Measurements from ENCODE around the gene SLC2A9.
"Not testable (repeated sequence)": the region's sequence is repeated elsewhere in the genome, so short reads cannot be mapped to it uniquely, and the experiment has no call there.

The SLC2A9 gene

DNA sequence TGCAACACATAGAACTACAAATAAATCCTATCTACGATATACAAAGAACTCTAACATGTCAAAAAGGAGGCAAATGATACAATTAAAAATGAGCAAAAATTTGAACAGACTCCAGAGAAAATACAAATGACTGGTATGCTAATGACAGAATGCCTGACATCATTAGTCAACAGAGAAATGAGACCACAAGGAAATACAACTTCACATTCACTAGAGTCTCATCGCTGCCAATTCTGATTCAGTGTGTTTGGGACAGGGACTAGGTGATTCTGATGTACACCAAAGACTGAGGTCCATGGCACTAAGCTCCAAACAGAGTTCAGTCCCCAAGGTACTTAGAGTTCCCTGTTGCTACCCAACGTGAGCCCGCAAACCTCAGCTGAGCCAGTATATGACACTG is 23.4 kb downstream of the SLC2A9 start:
- DNase-seq (ENCODE audit: low spot score), result no peak

DNA sequence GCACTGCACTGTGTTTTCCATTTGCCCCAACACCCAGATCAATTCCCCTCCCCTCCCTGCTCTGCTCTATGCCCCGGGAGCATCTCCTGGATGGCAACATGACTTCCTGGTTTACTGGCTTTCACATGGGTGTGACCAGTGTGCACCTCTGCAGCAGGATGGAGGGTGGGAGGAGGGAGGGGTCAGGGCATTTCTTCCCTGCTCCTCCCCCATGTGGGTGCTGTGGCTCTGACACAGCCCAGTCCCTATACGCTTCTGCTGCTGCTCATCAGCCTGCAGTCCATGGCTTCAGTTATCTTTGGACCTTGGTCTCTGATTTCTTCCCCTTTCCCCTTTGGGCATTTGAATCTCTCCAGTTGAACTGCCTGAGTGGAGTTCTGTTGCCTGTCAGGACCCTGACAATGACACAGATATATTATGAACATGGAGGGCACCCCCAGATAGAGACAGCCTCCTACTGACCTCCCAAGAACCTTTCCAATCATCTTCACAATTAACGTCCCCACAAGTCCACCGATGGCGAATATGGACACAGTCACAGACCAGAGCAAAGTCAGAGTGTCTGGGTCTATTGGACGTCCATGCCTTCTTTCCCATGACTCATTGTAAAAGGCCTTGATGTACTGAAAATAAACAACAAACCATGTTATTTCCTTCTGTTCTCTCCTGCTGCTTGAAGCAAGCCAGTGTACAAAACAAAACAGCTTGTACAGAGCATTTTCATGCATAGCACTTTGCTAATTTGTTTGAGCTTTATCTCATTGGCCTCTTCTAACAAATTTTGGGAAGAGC is 24.8 kb downstream of the SLC2A9 start:
- DNase-seq (ENCODE audit: low spot score), result no peak

DNA sequence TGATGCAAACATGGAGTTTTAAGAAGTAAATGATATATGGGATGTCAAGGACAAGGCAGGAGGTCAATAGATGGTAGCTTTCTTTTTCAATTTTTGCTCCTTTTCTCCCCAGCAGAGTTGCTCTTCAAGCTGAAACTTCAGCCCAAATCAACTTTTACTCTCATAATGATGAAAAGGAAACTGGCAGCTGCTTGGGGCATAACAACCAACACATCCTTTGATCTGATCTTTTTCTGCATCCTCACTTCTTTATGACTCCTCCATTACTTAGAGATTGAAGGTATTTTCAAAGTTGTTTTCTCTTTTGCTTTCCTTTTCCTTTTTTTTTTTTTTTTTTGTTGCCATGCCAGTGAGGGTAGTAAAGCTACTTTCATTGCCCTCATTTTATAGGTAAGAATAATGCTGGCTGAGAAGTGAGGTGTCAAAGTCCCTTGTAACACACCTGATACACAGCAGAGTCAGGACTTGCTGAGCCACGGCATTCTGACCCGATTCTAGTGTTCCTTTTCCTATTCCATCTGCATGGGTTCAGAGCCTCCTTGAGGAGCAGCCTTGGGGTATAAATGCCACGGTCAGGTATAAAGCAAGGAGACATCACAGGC is 26.9 kb downstream of the SLC2A9 start:
- DNase-seq (ENCODE audit: low spot score), result no peak

DNA sequence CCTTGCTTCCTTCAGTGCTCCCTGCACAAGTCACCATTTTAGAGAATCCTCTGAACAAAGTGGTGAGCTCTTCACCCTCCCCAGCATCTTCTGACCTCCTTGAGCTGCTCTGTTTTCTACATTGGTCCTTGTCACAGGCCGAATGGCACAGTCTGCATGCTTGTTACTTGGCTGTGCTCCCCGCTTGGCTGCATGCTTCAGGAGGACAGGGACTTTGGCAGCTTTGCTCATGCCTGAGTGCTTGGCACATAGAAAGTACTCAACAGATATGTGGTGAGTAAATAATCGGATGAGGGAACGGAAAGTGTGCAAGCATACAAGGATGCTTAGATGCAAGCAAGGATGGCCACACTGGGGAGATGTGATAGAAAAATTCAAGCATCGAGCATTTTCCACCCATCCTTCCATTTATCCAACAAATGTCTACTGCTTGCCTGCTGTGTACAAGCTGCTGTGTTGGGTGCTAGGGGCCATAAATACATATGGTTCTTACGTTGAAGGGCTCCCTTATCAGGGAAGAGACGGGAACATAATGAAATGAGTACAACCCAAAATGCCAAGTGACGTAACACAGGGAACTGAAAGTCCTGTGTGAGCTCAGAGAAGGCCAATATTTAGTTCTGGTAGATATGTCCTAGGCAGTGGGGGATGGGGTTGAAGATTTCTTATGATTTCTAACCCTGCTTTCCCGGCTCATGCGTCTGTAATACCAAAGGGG is 31.2 kb downstream of the SLC2A9 start:
- no peak for DNase-seq (ENCODE audit: low spot score)

DNA sequence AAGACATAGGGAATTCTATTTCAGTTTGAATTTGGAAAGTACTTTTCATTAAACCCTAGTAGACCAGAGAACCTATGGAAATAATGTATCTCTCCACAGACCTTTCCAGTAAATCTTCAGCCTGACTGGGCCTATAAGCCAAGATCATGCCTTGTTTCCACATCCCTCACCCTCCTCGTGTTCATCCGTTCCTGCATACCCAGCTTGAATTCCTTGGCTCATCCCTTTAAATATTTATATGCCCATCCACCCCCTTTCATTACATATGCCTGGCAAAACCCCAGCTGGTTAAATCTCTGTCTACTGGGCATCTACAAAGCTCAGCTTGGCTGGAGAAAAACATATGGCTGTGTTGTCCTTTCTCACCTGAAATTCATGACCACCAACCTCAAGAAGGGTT is 32.4 kb downstream of the SLC2A9 start:
- DNase-seq (ENCODE audit: low spot score), result no peak

DNA sequence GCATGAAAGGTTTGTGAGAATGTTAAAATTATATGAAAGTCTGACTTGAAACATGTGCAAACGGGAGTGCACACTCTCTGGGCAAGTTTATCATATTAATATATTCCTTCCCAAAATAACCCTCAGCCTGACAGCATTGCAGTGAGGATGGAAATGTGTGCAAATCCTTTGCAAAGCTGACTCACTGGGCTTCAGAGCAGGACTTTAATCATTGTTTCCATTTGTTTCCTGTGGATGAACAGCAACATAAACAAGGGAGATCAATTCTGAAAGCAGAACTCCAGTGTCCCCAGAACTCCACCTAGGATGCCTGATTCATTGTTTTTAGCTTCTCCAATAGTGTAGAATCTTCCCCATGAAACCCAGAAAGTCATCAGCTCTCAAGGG is 32.9 kb downstream of the SLC2A9 start:
- DNase-seq (ENCODE audit: low spot score), result no peak

DNA sequence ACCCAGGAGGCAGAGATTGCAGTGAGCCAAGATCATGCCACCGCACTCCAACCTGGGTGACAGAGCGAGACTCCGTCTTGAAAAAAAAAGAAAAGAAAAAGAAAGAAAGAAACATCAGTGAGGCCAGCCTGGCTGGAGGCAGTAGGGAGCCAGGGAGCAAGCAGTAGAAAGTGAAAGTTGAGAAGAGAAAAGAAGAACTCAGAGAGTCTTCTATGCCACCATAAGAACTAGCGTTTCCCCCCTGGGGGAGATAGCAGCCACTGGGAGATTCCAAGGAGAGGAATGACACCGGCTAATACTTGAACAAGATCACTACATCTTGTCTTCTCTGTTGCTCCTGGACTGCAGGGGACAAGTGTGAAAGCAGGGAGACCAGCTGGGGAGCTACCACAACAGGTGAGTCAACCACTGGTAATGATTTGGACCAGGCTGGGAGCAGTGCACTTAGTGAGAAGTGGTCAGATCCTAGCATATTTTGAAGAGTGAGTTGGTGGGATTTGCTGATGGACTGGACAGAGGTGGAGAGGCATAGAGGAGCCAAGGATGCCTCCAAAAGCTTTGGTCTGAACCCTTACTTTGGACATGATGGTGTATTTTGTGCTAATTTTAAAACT is 33.4 kb downstream of the SLC2A9 start:
- no peak for DNase-seq (ENCODE audit: low spot score)

DNA sequence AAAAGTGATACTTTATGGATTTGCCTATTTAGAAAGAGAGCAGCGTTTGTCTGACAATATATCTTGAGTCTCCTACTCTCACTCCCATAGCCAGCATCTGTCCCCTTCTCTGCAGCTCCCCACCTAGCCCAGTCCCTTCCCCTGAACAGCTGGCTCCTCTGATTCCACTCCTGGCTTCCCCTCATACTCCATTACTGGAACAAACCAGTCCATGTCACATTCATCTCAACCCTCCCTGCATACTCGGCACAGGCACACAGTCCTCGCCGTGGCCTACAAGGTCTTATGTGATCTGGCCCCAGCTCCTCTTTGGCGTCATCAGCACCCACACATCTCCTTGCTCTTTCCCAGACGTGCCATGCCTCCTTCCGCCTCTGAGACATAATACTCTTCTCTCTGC is 36.7 kb downstream of the SLC2A9 start:
- no peak for DNase-seq (ENCODE audit: low spot score)

DNA sequence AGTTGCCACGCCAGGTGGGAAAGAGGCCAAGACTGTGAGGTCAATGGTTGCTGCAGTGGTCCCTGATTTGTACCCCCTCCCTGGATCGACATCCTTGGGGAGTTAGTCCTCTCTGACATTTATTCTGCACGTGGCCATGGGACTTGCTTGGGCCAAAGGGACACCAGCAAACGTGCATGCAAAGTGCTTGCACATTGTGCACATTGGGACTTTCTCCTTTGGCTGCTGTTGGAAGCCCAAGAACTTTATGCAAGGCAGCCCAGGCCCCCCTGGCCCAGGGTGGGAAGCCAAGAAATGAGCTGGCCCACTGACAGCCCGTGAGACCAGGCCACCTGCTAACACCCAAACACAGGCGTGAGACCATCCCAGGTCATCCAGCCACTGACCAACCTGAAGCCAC is 38.1 kb downstream of the SLC2A9 start:
- no peak for DNase-seq (ENCODE audit: low spot score)

DNA sequence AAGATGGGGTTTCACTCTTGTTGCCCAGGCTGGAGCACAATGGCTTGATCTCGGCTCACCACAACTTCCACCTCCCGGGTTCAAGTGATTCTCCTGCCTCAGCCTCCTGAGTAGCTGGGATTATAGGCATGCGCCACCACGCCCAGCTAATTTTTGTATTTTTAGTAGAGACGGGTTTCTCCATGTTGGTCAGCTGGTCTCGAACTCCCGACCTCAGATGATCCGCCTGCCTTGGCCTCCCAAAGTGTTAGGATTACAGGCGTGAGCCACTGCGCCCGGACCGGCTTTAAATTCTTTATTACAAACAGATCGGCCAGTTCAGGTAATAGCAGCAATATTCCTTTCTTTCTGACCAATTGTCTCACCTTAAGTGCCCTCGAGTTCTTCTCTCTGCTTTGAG is 39.4 kb downstream of the SLC2A9 start:
- not testable (repeated sequence) for DNase-seq (ENCODE audit: low spot score)

DNA sequence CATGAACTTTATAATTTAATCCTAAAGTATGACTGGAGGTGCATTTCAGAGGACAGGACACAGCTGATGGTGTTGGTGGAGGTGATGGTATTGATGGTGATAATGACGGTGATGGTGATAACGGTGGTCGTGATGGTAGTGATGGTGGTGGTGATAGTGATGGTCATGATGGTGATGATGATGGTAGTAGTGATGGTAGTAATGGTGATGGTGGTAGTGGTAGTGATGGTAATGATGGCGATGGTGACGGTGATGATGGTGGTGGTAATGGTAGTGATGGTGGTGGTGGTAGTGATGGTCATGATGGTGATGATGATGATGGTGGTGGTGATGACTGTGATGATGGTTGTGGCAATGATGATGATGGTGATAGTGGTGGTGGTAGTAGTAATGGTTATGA is 40.4 kb downstream of the SLC2A9 start:
- no peak for DNase-seq (ENCODE audit: low spot score)

DNA sequence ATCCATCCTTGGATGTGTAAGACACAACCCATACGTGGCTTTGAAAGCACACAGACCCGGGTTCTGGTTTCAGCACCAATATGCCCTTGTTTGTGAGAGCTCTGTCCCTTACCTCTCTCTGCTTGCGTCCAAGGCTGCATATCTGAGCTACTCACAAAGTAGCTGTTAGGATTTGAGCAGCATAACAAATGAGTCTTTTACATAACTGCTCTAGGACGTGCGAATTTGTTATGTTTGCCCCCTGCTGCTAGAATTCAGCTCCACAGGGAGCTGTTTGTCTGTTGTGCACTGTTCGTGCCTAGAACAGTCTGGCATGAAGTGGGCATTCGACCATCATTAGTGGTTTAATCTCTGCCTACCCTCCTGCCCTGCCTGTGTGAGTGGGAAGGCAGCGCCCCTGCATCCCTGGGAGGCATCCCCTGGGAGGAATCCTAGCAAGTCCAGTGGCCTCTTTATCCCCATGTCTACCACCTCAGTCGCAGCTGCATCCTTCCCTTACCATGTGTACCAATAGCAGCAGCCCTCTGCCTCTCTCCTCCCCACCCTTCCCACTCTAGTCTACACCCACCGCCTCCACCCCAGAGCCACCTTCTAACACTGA is 42.1 kb downstream of the SLC2A9 start:
- DNase-seq (ENCODE audit: low spot score), result no peak

DNA sequence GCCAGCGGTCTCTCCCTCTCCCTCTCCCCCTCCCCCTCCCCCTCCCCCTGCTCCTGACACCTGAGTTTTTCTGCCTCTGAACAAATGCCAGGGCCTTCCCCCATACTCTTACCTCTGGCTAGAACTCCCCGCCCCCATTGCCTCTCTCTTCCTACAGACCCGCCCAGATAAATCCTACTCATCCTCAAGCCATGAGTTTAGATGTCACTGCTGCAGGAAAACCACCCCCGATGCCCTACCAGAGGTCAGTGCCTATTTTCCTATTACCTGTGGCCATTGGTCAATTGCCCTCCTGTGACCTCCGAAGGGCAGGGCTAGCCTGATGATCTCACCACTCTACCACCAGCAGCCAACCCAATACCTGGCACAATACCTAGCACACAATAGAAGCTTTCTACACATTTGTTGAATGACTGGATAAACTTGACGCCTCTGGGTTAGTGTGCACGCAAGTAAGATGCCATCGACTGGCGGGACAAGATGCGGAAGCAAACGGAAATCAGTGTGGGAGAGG is 43.7 kb downstream of the SLC2A9 start:
- no peak for DNase-seq (ENCODE audit: low spot score)

DNA sequence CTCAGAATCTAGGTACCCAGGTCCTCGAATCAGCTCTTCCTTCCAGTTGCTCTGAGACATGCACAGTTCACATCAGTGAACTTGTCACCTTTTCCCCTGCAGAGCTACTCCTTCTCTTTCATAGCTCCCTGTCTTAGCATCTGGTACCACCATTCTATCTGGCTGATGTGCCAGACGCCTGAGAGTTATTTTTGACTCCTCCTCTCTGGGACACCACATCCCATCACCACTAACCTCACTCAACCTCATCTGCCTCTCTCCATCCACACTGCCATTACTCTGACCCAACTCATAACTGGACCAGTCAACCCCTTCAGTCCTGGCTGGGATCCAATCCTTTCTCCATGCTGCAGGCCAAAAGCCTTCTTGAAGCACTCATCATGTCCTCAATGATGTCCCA is 44.5 kb downstream of the SLC2A9 start:
- no peak for DNase-seq (ENCODE audit: low spot score)

DNA sequence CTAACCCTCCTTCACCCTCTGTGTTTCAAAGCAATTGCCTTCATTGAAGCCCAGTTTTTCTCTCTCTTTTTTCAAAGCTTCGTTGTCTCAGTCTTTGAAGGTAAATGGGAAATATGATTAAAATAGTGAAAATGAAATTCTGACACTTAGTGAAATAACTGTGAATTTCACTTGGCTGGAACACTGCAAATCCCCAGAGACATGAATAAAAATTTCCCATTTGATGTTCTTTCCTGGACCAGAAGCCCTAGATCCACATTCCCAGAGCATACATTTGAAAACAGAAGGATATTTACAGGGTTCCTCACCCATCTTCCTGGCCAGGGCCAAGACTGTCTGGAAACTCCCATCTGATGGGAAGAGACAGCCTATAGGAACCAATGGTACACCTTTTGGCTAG is 45.0 kb downstream of the SLC2A9 start:
- no peak for DNase-seq (ENCODE audit: low spot score)

DNA sequence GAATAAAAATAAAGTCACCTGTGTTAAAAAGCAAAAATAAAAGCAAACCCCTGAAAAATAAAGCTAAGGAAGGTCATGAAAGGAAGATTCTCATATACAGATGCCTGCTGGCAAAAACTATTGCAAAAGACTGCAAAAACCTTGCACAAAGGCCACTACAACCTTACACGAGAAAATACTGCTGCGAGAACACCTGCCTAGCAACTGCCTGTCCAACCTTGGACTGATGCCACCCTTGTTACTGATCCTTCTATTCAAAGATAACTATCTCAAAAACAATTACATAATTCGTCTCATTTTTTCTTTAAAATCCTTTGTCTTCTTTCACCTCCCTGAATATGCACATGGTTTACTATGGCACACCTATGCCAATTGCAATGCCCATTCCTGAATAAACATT is 49.6 kb downstream of the SLC2A9 start:
- no peak for DNase-seq (ENCODE audit: low spot score)

DNA sequence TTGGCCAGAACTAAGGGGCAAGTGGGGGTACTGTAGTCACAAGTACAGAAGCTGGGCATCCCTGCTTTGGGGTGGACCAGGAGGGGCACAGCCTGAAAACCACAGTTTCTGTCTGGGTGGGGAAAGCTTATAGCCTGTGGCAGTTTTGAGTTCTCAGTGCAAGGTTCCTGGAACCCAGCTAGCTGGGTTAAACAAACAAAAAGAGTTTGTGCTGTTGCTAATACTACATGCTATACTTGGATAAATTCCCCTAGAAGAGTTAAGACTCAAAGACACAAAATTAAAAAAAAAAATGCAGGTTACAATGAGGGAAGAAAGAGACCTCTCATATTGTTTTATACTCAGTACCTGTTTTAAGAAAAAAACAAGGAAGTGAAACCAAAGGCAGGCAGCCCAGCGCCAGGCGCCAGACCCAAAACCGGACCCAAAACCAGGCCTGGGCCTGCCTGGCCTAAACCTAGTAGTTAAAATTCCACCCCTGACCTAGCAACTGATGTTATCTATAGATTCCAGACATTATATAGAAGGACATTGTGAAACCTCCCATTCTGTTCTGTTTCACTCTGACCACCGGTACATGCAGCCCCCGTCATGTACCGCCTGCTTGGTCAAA is 50.8 kb downstream of the SLC2A9 start:
- DNase-seq (ENCODE audit: low spot score), result no peak

DNA sequence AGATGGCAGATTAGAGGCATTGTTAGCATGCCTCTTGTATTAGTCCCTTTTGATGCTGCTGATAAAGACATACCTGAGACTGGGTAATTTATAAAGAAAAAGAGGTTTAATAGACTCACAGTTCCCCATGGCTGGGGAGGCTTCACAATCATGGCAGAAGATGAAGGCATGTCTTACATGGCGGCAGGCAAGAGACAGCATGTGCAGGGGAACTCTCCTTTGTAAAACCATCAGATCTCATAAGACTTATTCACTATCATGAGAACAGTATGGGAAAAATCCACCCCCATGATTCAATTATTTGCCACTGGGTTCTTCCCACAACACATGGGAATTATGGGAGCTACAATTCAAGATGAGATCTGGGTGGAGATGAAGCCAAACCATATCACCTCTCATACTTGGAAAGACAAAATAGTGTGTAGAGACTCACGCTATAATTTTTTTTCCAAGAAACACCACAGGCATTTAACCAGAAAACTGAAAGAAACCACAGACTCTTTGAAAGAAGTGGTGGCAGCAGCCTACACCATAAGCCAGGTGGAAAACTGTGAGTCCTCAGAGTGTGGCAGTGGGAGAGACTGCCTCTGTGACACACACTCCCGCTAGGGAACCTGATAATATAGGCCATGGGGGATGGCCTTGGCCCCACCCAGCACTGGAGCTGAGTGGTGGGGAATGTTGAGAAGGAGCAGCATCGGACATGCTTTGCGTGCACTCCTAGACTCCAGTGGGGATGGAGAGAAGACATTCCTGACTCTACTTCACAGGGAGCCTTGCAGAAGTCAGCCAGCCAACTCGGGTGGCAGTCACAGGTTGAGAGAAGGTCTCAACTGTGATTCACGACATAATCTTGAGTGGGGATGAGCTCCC is 51.5 kb downstream of the SLC2A9 start:
- DNase-seq (ENCODE audit: low spot score), result no peak

DNA sequence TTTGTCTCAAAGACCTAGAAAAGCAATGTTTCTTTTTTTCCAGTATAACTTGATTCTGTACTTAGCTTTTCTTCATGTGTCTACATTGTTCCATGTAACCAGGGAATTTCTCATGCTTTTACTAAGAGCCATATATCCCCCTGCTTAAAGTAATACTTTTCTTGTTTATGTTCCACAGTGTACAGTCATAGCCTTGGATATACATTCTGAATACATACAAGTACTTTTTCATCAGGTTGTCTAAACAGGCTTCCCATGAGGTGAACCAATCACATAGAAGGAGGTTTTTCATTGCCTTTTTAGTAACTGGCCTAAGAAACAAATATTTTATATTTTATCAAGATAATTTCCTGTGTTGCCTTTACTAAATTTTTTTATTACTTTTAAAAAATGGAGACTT is 52.8 kb downstream of the SLC2A9 start:
- DNase-seq (ENCODE audit: low spot score), result no peak

DNA sequence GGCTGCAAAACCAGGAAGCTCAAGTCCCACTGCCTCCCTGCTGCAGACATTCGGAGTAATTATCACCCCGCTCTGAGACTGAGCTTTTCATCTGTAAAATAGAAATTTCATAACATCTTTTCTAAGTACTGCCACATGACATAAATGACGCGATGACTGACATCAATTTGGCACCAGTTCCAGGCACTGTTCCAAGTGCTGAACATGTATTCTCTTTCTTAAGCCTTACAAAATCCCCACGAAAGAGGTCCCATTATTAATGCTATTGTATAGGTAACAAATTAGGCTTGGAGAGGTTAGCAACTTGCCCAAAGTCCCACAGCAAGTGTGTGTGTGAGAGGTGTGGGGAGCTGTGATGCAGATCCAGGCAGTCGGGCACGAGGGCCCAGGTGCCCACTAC is 56.4 kb downstream of the SLC2A9 start:
- DNase-seq (ENCODE audit: low spot score), result no peak

DNA sequence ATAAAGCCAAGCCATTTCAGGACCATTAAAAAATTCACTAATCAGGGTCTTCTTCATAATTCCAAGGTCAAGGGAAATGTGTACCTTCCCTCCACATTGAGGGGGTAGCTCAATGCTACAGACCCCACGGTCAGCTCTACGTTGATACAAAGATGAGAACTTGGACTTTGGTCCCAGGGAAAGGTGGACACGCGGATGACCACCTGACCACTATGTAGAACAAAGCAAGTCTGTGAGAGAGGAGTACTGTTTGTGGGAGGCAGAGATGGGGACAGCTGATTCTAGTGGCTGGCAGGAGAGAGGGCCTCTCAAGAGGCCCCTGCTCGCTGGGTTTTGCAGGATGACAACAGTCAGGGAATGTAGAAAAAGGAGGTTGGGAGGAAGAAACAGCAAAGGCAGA is 58.0 kb downstream of the SLC2A9 start:
- DNase-seq (ENCODE audit: low spot score), result no peak
